Ovary (tissue), 9 donors: ENCODE measurements around the gene GASK1A. TPM values are rescaled to one million over a fixed set of nuclear protein-coding genes. Genes with fewer than 3 reads are reported as not detected.

ENCODE experiments used
- DNase-seq, 5 donors: peaks; one replicate each; pipeline ENCODE4 v3.0.0-alpha.2; 2019 to 2020
- H3K27ac ChIP-seq, 2 donors: fragments of 200-600 bp; one replicate each; pipeline versions ENCODE4 v1.5.1 to v1.8.0; 2019 to 2022
- H3K27me3 ChIP-seq: fragments of 200-600 bp; one replicate; pipeline ENCODE4 v1.8.0; 2022
- H3K36me3 ChIP-seq: fragments of 200-600 bp; sonication (generic); one replicate; pipeline ENCODE4 v1.5.1; 2019
- H3K4me1 ChIP-seq: one replicate; pipeline ENCODE4 v1.8.1; 2013; ENCODE audit warnings: mild to moderate bottlenecking, moderate library complexity; ENCODE audit not compliant: insufficient read depth
- H3K4me3 ChIP-seq: fragments of 200-600 bp; sonication (generic); one replicate; pipeline ENCODE4 v1.5.1; 2017
- H3K9me3 ChIP-seq, 2 donors: fragments of 200-600 bp in 1 of 2; sonication (generic) in 1 of 2; one replicate each; pipeline versions ENCODE4 v1.5.1 to v1.8.1; 2013 to 2019; ENCODE audit warnings: mild to moderate bottlenecking in 1 of 2, moderate library complexity in 1 of 2
- CTCF ChIP-seq, 3 donors: fragments of 450-650 bp in 2 of 3; fragments of 200-600 bp in 1 of 3; IDR thresholded peaks; one replicate each; pipeline versions ENCODE4 v1.5.1 to v1.8.0; 2016 to 2022; ENCODE audit warnings: antibody characterized with exemption in 3 of 3, mild to moderate bottlenecking in 1 of 3
- EP300 ChIP-seq: sonication (generic); formaldehyde crosslinking; IDR thresholded peaks from one replicate; pipeline ENCODE4 v1.6.1; 2017; ENCODE audit warnings: antibody characterized with exemption
- POLR2A ChIP-seq: fragments of 450-650 bp; IDR thresholded peaks from one replicate; pipeline ENCODE4 v1.6.1; 2017; ENCODE audit warnings: antibody characterized with exemption, mild to moderate bottlenecking, moderate library complexity
- WGBS, 3 donors: extraction: QIAGEN DNeasy Blood & Tissue Kit in 1 of 3; methylation state at CpG; one replicate each; pipeline versions ENCODE4 v1.1.5 to v1.1.7; 2013 to 2017; 5-methylcytosine and 5-hydroxymethylcytosine counted together
- intact Hi-C, 4 donors: fragments of 100-400 bp; cut with DNase I; formaldehyde crosslinking; loops; one replicate each; pipeline versions ENCODE4 v1.11.0 to v1.15.1; 2022 to 2023
- polyA plus RNA-seq, 2 donors: library from polyadenylated mRNA; stranded (reverse); fragments of 200-250 nt in 1 of 2; fragments of 350-450 nt in 1 of 2; fragmentation: Illumina TruSeq in 1 of 2; extraction: RNeasy Lipid Tissue Mini Kit (QIAGEN cat#74804) in 1 of 2; gene quantifications; one replicate each; pipeline ENCODE4 v1.2.3, GENCODE V29; 2013 to 2014
- total RNA-seq, 7 donors: library from RNA; depleted of rRNA in 2 of 7; stranded (reverse); fragments of >200 nt in 2 of 7; fragmentation: NEBNext Ultra II Directional in 3 of 7; extraction: Animal tissue kit (Norgen Biotek cat#: 25700) in 3 of 7; gene quantifications; one replicate each; pipeline versions ENCODE4 v1.1.0 to v1.2.4, GENCODE V29; 2016 to 2023
- donor health status: DM: no; HTN: no; CAD: no; lungs with moderate emphysema.
- donor health status: DM: no; HTN: no; CAD: no.
- donor health status: Bipolar disorder and iron deficiency.
- donor health status: DM: yes; HTN: yes; CAD: no.
- donor health status: DM: no; HTN: no; CAD: no.
- donor health status: DM: yes; HTN: yes; CAD: no.

GASK1A gene
- total and polyA plus RNA-seq, 9 donors: 5.4 to 41.3 (median 19.4) TPM

DNA sequence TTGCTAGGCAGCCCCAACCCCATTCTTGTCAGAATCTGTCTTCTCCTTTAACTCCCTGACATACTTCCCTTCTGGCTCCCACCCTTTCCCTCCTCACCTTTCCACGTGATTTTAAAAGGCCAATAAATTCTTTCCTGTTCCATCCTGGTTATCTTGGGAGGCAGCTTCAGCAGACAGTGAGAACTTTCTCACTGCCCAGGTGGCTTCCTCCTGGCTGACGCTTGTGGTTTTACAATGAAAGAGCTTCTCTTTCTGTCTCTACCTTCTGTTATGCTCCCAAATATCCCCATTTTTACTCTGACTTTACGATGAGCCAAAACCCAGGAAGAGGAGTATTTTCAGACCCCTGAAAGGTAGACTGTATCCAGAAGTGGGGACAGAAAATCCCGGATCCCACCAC, 42.1 kb downstream of the GASK1A start:
- Histone ChIP-seq H3K27me3 (no peaks in the 10 kb centered on the region), H3K9me3 (no peaks in the 10 kb centered on the region), H3K27ac (no peak overlapping the region), H3K4me1 (peaks cover 8% of the 10 kb centered on the region), H3K4me3 (no peak overlapping the region), H3K36me3 (no peaks in the 10 kb centered on the region)
- intact Hi-C loops: no loop called here
- 80 to 88% (median 82%) methylated on average over 4 of the region's 4 CpGs for WGBS, 3 donors
- TF ChIP-seq EP300 (no peak), POLR2A (no peak)
- no peak for DNase-seq

- Histone ChIP-seq H3K4me3 (no peak overlapping the region), H3K27me3 (no peaks in the 10 kb centered on the region), H3K4me1 (peaks cover 8% of the 10 kb centered on the region), H3K9me3 (no peaks in the 10 kb centered on the region), H3K36me3 (no peaks in the 10 kb centered on the region), H3K27ac (no peak overlapping the region)
- 13 to 17% (median 13%) methylated on average over 1 of the region's 1 CpG for WGBS, 3 donors
- DNase-seq: no peak
- TF ChIP-seq CTCF (IDR thresholded peaks at IDR 0.05): no peak
- TF ChIP-seq EP300: no peak
- TF ChIP-seq POLR2A: no peak
- intact Hi-C loops: no loop called here
Observed at GRCh38 chr3:43022121-43022520, 43.0 kb downstream of the GASK1A start.

GRCh38 chr3:43023066-43023465, 44.0 kb downstream of the GASK1A start:
- Histone ChIP-seq H3K36me3 (no peaks in the 10 kb centered on the region), H3K27ac (no peak overlapping the region), H3K9me3 (no peaks in the 10 kb centered on the region), H3K4me1 (peaks cover 5% of the 10 kb centered on the region), H3K4me3 (no peak overlapping the region), H3K27me3 (no peaks in the 10 kb centered on the region)
- intact Hi-C loops: no loop called here
- DNase-seq: no peak
- 90 to 95% (median 95%) methylated on average over 4 of the region's 4 CpGs for WGBS, 3 donors
- TF ChIP-seq EP300 (no peak), POLR2A (no peak), CTCF (IDR thresholded peaks at IDR 0.05) (no peak)

GRCh38 chr3:43023746-43024145, 44.6 kb downstream of the GASK1A start:
- Histone ChIP-seq H3K27ac (no peak overlapping the region), H3K9me3 (no peaks in the 10 kb centered on the region), H3K4me3 (no peak overlapping the region), H3K36me3 (no peaks in the 10 kb centered on the region), H3K4me1 (peaks cover 3% of the 10 kb centered on the region), H3K27me3 (no peaks in the 10 kb centered on the region)
- 80 to 87% (median 86%) methylated on average over 5 of the region's 5 CpGs for WGBS, 3 donors
- TF ChIP-seq CTCF (IDR thresholded peaks at IDR 0.05): no peak
- TF ChIP-seq POLR2A: no peak
- TF ChIP-seq EP300: no peak
- intact Hi-C loops: no loop called here
- no peak for DNase-seq

DNA sequence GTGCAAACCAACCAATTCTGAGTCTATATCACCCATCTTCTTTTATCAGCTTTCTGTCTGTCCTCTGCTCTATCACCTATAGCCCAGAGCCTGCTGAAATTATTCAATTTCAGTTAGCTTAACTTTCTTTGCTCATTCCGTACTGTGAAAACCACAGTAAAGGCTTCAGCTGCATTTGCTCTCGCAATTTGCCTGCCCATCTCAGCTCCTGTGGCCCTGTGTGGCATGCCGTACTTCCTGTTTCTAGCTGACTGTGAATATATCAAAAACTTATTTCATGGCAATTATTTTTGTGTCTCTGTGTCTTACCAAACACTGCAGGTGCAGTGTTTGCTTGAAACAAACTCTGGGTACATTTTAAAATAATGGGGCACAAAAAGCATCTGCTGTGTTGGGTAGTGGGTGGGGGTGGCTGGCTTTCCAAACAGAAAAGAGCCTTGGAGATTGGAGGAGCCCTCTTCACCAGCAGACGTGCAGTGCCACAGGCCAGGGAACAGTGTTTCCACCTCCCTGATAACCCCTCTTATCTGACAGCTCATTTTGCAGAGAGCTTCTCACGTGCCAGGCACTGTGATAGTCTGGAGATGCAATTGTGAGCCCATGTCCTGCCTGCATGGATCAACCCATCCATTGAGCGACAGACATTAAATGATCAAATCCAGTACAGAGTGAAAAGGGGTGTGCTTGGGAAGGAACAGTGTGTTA, 45.2 kb downstream of the GASK1A start:
- 79 to 90% (median 83%) methylated on average over 6 of the region's 6 CpGs for WGBS, 3 donors
- no peaks in the 10 kb centered on the region for H3K27me3 ChIP-seq
- no peaks in the 10 kb centered on the region for H3K9me3 ChIP-seq
- DNase-seq: no peak
- TF ChIP-seq CTCF (IDR thresholded peaks at IDR 0.05) (no peak), POLR2A (no peak), EP300 (no peak)
- no peak overlapping the region for H3K4me3 ChIP-seq
- intact Hi-C loops: no loop called here
- no peak overlapping the region for H3K27ac ChIP-seq
- no peaks in the 10 kb centered on the region for H3K36me3 ChIP-seq
- no peaks in the 10 kb centered on the region for H3K4me1 ChIP-seq
